GM19324 (cell line): ENCODE measurements around the gene SREBF2.
"Not testable (repeated sequence)": the region's sequence is repeated elsewhere in the genome, so short reads cannot be mapped to it uniquely, and the experiment has no call there.

Experiments
- ATAC-seq: cut with Tn5 transposase; IDR thresholded peaks from one replicate; pipeline ENCODE4 v1.9.1; 2021; ENCODE audit warnings: mild to moderate bottlenecking, moderate library complexity; ENCODE audit not compliant: unreplicated experiment, low FRiP score

Gene SREBF2

GRCh38 chr22:41820447-41820846 lies 12.5 kb upstream of the SREBF2 start:
- no peak for ATAC-seq

- no peak for ATAC-seq
These were observed 11.2 kb upstream of the SREBF2 start for GRCh38 chr22:41821471-41822316.

DNA sequence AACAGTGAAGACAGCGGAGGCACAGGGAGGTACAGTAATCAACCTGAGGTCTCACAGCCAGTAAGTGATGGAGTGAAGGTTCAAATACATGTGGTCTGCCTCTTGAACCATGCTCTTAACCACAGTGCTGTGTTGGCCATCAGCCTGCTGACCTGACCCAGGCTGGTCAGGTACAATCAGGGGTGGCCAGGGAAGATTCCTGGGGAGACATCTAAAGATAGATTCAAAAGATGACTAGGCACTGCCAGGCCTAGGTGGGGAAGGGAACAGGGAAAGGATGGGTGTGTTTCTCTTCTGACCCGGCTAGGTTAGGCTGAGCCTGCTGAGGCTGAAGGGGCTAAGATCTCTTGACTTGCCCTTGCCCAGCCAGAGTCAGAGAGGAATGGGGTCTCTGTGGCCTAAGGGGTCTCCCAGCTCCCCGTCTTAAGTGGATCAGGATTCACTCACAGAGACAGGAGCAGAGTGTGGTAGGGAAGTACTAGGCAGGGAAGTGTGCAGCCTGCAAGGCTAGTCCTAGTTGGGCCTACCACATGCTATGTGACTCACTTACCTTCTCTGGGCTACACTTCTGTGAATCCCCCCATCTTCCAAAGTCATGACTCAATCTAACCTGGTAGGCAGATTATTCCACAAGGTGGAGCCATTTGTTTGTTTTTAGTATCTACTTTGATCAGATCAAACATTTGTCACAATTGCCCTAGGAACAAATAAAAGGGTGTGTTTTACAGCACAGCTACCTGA lies 10.4 kb upstream of the SREBF2 start:
- ATAC-seq = no peak

DNA sequence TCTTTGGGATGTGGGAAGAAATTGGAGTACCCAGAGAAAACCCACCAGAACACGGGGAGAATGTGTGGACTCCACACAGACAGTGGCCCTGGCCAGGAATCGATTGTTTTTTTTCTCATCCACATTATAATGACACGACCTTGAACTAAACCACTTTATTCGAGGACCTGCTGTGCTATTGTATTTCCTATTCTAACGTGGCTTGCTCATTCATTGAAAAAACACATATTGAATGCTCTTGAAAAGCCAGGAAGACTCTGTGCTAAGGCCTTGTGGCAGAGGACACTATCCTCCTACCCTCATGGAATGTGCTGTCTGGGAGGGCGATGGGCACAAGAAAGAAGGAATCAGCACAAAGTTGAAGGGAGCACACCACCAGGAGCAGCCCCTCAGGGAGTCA lies 9.1 kb upstream of the SREBF2 start:
- ATAC-seq = no peak

GRCh38 chr22:41825376-41825775 lies 7.5 kb upstream of the SREBF2 start:
- no peak for ATAC-seq

GRCh38 chr22:41826021-41826420 lies 6.9 kb upstream of the SREBF2 start:
- ATAC-seq = no peak

DNA sequence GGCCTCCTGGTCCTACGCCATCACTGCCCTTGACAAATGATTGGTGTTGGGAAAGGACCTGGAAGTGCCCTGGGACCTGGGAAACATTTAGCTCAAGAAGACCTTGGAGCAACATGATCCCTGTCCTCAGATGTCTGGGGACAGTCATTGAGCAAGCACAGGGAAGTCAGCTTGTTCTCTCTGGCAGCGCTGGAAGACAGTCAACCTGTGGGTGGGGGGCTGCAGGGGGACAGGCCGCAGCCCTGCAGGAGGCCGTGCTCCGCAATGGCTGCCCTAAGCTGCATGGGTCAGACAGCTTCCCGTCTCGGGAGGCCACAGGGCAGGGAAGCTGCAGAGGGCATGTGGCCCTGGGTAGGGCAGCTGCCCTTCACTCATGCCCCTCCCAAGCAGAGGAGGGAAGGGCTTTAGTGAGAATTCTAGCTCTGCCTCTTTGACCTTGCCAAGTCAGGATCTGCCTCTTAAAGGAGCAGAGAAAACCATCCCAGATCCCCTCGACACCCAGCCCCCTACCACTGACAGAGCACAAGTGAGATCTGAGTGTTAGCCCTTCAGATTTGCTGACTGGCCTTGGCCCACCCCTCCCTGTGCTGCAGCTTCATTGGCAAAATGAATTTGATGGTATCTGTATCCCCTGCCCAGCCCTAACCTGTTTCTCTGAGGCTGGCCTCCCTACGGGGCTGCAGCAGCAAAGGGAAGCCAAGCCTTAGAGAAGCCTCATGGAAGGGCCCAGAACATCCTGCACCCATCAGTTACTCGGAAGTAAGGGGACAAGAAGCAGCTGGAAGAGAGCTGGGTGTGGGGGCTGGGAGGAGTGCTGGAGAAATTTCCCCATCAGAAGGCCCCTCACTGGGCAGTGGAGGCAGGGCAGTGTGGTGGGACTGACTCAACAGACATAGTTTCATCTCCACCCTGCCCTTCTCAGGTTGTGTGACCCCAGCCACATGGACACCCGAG lies 6.2 kb upstream of the SREBF2 start:
- no peak for ATAC-seq

GRCh38 chr22:41827671-41828070 lies 5.2 kb upstream of the SREBF2 start:
- ATAC-seq = no peak

GRCh38 chr22:41828516-41828915 lies 4.4 kb upstream of the SREBF2 start:
- ATAC-seq = no peak

DNA sequence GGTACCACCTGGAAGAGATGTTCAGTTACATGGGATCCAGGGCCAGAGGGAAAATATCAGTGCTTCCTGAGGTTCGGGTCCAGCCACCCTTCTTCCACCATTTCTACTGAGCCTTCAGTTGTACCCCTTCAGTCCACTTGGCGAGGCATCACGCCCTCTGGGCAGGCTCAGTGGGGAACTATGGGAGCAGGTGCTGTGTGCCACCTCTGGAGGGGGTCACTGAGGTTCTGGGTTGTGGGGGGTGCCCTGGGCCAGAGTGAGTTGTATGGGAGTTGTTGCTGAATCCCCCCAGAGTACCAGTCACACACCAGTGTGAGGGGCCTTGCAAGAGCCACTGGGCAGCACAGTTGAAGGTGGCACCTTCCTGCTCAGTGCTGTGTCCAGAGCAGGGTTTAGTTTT lies 2.7 kb upstream of the SREBF2 start:
- ATAC-seq = no peak

- no peak for ATAC-seq
These were observed 1.5 kb upstream of the SREBF2 start for GRCh38 chr22:41831383-41831782.

DNA sequence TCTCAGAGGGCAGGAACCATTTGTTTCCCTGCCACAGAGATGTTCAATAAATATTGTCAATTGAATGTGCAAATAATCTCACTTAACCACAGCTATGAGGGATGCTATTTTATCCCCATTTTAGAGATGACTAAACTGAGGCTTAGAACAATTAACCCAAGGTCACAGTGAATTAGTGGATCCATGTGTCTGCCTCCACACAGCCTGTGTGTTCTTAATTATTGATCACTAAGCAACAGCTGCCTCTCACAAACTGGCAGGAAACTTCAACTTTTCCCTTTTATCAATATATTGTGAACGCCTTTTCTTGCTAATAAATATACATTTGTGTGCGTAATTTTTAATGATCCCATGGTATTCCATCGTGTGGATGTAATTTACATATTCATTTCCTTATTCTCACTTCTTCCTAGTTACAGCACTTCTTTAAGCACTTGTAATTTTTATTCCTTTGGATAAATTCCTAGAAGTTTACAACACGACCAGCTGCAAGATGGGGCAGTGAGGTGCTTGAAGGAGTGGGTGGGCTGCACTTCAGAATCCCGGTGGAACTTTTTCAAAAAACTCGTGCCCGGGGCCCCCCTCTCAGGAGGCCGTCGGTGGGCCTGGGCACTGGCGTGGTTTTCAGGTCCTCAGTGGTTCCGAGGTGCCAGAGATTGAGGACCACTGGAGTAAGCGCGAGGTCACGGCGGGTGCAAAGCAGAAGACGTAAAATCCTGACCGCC lies 915 bp upstream of the SREBF2 start:
- no peak for ATAC-seq

DNA sequence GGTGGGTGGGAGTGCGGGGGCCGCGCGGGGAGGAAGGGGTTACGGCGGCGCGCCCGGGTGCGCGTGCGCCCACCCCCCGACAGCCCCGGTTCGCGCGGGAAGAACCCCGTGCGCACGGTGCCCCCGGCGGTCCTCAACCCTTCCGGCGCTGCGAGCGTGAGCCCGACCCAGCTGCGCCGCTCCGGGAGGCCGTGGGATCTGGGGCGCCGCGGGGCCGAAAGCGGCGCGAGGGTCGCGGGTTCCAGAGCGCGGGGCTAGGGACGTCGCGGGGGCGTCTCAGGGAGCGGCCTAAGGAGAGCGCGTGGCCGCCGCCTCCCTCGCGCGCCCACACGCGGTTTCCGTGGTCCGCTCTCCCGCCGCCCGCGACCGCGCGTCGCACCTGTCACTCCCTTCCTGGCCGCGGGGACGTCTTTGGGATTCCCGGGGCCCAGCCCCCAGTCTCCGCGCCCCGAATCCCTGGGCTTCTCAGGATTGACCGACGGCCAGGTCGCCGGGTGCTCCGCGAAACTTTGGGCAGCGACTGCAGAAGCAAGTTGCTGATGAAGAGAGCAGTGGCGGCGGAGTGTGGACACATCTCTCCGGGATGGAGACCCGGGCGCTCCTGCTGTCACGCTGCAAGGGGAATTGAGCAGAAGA lies 582 bp downstream of the SREBF2 start:
- ATAC-seq = peak; percentile 18

DNA sequence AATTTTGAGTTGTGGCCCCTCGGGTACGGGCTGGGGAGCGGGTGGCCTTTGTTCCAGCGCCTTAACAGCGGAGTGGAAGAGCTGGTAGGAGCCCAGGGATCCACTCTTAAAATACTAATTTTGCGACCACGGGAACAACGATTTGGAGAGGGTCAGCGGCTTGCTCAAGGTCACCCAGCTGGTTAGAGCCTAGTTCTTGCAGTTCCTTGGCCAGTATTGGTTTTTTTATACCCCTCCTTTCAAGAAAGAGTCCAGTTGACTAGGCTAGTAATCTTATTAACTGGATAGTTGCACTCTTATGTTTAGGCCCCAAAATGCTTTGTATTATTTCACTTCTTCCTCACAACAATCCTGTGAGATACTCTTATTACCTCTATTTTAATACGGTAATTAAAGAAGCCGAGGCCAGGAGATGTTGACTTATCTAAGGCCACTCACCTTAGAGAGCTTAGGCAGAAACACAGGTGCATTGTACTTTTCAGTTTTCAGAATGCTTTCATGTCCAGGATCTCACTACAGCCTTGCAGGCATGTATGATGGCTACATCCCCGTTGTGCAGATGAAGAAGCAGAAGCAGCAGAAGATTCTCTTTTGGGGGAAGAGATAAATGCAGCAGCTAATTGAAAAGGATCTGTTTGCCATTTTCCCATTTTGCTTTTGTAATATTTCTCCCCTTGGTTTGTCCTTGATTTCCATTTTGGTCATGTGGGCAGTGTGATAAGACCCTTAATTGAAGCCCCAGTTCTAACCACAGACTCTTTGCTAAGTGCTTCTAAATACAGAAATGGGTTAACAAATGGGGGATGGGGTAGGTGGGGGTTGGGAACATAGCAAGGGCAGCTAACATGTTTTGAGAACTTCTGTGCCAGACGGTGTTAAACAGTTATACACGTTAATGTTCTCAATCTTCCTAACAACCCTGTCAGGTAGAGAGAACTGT lies 1.4 kb downstream of the SREBF2 start:
- no peak for ATAC-seq

DNA sequence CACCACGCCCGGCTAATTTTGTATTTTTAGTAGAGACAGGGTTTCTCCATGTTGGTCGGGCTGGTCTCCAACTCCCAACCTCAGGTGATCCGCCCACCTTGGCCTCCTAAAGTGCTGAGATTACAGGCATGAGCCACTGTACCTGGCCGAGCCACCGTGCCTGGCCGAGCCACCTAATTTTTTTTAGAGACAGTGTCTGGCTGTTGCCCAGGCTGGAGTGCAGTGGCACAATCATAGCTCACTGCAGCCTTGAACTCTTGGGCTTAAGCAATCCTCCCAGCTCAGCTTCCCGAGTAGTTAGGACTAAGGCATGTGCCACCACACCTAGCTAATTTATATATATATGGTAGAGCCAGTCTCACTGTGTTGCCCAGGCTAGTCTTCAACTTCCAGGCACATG lies 2.6 kb downstream of the SREBF2 start:
- ATAC-seq = not testable (repeated sequence)

GRCh38 chr22:41836551-41836950 lies 3.6 kb downstream of the SREBF2 start:
- ATAC-seq = no peak

GRCh38 chr22:41838842-41839618 lies 6.1 kb downstream of the SREBF2 start:
- ATAC-seq = no peak

- no peak for ATAC-seq
These were observed 7.3 kb downstream of the SREBF2 start for GRCh38 chr22:41840216-41840615.
